HEK293 (cell line): ENCODE results near the gene TCEA2.

Experiments
- ZNF26 ChIP-seq: fragments of 450-650 bp; formaldehyde crosslinking; IDR thresholded peaks from 2 replicates; pipeline ENCODE4 v1.5.1; 2016; ENCODE audit warnings: missing biosample characterization, missing genetic modification characterization
- ZNF302 ChIP-seq: fragments of 450-650 bp; formaldehyde crosslinking; IDR thresholded peaks from 2 replicates; pipeline ENCODE4 v1.5.1; 2016; ENCODE audit warnings: missing biosample characterization, missing genetic modification characterization, low read depth
- TF ChIP-seq, protein P1 (sequence below): fragments of 450-650 bp; formaldehyde crosslinking; IDR thresholded peaks from 2 replicates; pipeline ENCODE4 v1.5.1; 2016; ENCODE audit warnings: missing biosample characterization, missing genetic modification characterization

DNA sequence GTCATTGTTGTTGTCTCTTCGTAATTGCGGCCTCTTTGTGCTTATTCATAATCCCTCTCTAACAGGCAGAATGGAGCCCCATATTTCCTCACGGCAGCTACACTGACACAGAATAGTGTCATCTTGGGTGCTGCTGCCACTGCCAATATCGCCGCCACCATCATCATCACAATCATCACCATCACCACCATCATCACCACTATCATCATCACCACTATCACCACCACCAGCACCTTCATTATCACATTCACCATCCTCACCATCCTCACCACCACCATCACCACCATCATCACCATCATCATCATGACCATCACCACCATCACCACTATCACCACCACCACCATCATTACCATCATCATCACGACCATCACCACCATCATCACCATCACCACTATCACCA is 33.5 kb downstream of the TCEA2 start:
- TF ChIP-seq ZNF302 (no peak), ZNF26 (no peak)
- TF ChIP-seq, protein P1, sequence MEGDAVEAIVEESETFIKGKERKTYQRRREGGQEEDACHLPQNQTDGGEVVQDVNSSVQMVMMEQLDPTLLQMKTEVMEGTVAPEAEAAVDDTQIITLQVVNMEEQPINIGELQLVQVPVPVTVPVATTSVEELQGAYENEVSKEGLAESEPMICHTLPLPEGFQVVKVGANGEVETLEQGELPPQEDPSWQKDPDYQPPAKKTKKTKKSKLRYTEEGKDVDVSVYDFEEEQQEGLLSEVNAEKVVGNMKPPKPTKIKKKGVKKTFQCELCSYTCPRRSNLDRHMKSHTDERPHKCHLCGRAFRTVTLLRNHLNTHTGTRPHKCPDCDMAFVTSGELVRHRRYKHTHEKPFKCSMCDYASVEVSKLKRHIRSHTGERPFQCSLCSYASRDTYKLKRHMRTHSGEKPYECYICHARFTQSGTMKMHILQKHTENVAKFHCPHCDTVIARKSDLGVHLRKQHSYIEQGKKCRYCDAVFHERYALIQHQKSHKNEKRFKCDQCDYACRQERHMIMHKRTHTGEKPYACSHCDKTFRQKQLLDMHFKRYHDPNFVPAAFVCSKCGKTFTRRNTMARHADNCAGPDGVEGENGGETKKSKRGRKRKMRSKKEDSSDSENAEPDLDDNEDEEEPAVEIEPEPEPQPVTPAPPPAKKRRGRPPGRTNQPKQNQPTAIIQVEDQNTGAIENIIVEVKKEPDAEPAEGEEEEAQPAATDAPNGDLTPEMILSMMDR (tag by site-specific recombination), result no peak
